Limb (tissue), 2 donors: ENCODE data around the gene GPR65.
"Not testable (repeated sequence)": the region's sequence is repeated elsewhere in the genome, so short reads cannot be mapped to it uniquely, and the experiment has no call there.

Experiments used
- DNase-seq, 2 donors: peaks; one replicate each; pipeline ENCODE4 v3.0.0-alpha.2; 2016; ENCODE audit errors: extremely low spot score in 2 of 2

GPR65 gene

GRCh38 chr14:88004506-88005036 is 364 bp upstream of the GPR65 start:
- DNase-seq = no peak

- DNase-seq = no peak
These were observed 1.3 kb downstream of the GPR65 start for GRCh38 chr14:88005978-88006851.

GRCh38 chr14:88007608-88008007 is 2.7 kb downstream of the GPR65 start:
- no peak for DNase-seq

GRCh38 chr14:88008039-88008742 is 3.3 kb downstream of the GPR65 start:
- no peak for DNase-seq

- DNase-seq = no peak
These were observed 4.6 kb downstream of the GPR65 start for GRCh38 chr14:88009486-88009885.

- DNase-seq = no peak
These were observed 5.4 kb downstream of the GPR65 start for GRCh38 chr14:88010331-88010730.

- DNase-seq = no peak
These were observed 7.6 kb downstream of the GPR65 start for GRCh38 chr14:88012495-88012894.

- DNase-seq = peak; percentile 67 to 81
These were observed 8.9 kb downstream of the GPR65 start for GRCh38 chr14:88013750-88014349.

- DNase-seq = no peak
These were observed 11.8 kb downstream of the GPR65 start for GRCh38 chr14:88016768-88017167.

- DNase-seq = no peak
These were observed 12.6 kb downstream of the GPR65 start for GRCh38 chr14:88017535-88017934.

- no peak for DNase-seq
These were observed 18.8 kb downstream of the GPR65 start for GRCh38 chr14:88023658-88024187.

GRCh38 chr14:88024252-88025086 is 19.5 kb downstream of the GPR65 start:
- not testable (repeated sequence) for DNase-seq

- no peak for DNase-seq
These were observed 20.4 kb downstream of the GPR65 start for GRCh38 chr14:88025313-88025712.

GRCh38 chr14:88026890-88027289 is 22.0 kb downstream of the GPR65 start:
- no peak for DNase-seq

- no peak for DNase-seq
These were observed 24.6 kb downstream of the GPR65 start for GRCh38 chr14:88029500-88029899.

- DNase-seq = no peak
These were observed 25.1 kb downstream of the GPR65 start for GRCh38 chr14:88030079-88030478.

GRCh38 chr14:88030892-88031291 is 26.0 kb downstream of the GPR65 start:
- no peak for DNase-seq

GRCh38 chr14:88032373-88032772 is 27.4 kb downstream of the GPR65 start:
- DNase-seq = no peak

GRCh38 chr14:88034076-88034475 is 29.1 kb downstream of the GPR65 start:
- DNase-seq = no peak

GRCh38 chr14:88036422-88036821 is 31.5 kb downstream of the GPR65 start:
- no peak for DNase-seq

- no peak for DNase-seq
These were observed 32.4 kb downstream of the GPR65 start for GRCh38 chr14:88037325-88037724.
